AG09309 (cell line): Measurements from ENCODE around the gene SLC25A51.
A peak's percentile ranks its signal among the peaks of the same experiment; 100 is the strongest.

Source experiments
- DNase-seq: peaks from one replicate; pipeline ENCODE4 v3.0.0-alpha.2; 2010; ENCODE audit warnings: low read depth
- H3K4me3 ChIP-seq: 2 replicates; pipeline ENCODE4 v1.5.1; 2011; ENCODE audit warnings: mild to moderate bottlenecking, low read depth, low read length, moderate library complexity; ENCODE audit not compliant: control insufficient read depth
- TF ChIP-seq, protein P1 (sequence below): IDR thresholded peaks from 2 replicates; pipeline ENCODE4 v1.5.1; 2011; ENCODE audit warnings: mild to moderate bottlenecking, low read depth, low read length, inconsistent platforms; ENCODE audit not compliant: insufficient read depth, control insufficient read depth; ENCODE audit errors: missing control alignments

The SLC25A51 gene

GRCh38 chr9:37905131-37905505 lies 1.2 kb upstream of the SLC25A51 start:
- TF ChIP-seq, protein P1, sequence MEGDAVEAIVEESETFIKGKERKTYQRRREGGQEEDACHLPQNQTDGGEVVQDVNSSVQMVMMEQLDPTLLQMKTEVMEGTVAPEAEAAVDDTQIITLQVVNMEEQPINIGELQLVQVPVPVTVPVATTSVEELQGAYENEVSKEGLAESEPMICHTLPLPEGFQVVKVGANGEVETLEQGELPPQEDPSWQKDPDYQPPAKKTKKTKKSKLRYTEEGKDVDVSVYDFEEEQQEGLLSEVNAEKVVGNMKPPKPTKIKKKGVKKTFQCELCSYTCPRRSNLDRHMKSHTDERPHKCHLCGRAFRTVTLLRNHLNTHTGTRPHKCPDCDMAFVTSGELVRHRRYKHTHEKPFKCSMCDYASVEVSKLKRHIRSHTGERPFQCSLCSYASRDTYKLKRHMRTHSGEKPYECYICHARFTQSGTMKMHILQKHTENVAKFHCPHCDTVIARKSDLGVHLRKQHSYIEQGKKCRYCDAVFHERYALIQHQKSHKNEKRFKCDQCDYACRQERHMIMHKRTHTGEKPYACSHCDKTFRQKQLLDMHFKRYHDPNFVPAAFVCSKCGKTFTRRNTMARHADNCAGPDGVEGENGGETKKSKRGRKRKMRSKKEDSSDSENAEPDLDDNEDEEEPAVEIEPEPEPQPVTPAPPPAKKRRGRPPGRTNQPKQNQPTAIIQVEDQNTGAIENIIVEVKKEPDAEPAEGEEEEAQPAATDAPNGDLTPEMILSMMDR = no peak
- DNase-seq = no peak
- H3K4me3 ChIP-seq = peak overlapping the region; percentile 59

GRCh38 chr9:37904445-37905130 lies 661 bp upstream of the SLC25A51 start:
- peak overlapping the region; percentile 59 for H3K4me3 ChIP-seq
- DNase-seq = no peak

GRCh38 chr9:37902796-37903646 lies 906 bp downstream of the SLC25A51 start:
- H3K4me3 ChIP-seq = peak overlapping the region; percentile 59
- TF ChIP-seq, protein P1 = no peak
- DNase-seq = no peak

More at GRCh38 chr9:37904445-37905130, 661 bp upstream of the SLC25A51 start:
- TF ChIP-seq, protein P1 = no peak

DNA sequence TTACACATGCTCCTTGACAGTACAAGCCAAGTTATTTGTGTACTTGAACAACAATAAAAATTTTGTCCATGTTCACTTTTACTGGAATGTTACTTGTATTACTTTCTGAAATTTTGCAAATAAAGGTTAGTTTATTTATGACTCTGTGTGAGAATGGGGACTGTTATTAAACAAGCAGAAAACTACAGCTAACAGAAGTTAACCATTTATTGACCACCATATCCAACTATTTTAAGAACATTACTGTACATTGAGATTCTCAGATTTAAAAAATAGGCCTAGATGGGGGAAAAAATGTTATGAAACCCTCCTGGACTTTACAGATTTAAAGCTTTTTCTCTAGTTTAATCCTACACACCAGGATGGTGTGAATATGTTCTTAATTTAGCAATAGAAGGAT lies 1.8 kb downstream of the SLC25A51 start:
- H3K4me3 ChIP-seq = no peak overlapping the region
- no peak for DNase-seq
- TF ChIP-seq, protein P1 = no peak

DNA sequence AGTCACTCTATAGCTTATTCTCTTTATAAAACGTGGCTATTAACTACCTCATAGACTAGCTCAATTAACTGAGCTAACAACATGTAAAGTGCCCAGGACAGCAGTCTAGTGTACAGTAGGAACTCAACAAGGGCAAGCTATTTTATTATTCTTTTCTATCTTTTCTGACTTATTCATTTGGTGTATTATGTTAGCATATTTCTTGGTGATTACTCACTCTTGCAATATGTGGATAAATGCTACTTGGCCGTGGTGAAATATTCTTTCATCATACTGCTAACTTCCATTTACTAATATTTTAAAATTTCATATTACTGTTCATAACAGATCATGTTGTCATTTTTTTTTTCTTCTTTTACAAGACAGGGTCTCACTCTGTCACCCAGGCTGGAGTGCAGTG lies 4.9 kb downstream of the SLC25A51 start:
- TF ChIP-seq, protein P1 = no peak
- DNase-seq = no peak
- no peak overlapping the region for H3K4me3 ChIP-seq

DNA sequence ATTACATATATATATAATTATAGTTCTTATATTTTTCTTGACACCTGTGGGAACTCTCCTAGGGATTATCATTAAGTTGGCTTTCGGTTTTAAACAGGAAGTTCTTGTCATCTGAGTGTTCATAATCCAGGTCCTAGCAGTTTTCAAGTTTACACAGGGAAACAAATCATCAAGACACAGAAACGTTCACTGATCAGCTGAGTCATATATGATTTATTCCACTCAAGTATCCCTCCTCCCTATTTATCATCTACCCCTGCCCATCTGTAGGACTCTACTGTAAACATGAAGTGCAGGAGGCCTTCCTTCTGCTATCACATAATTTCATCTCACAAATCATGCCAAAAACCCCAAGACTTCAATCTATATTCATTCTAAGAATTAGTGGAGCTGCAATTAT lies 6.3 kb downstream of the SLC25A51 start:
- DNase-seq = no peak
- no peak overlapping the region for H3K4me3 ChIP-seq
- TF ChIP-seq, protein P1 = no peak
